ENCODE data around the gene HPS3.

HPS3 gene

GRCh38 chr3:149151843-149152242, 22.4 kb downstream of the HPS3 start:
- Histone ChIP-seq H3K27me3 (no peaks in the 10 kb centered on the region), H3K4me3 (ENCODE audit: low read depth, low read length) (no peak overlapping the region), H3K9me3 (no peaks in the 10 kb centered on the region), H3K4me1 (peaks cover 22% of the 10 kb centered on the region), H3K36me3 (peaks cover 5% of the 10 kb centered on the region; the same call in 1 of the 2 replicates)
- DNase-seq, result peak; percentile 30
- TF ChIP-seq, protein P1, sequence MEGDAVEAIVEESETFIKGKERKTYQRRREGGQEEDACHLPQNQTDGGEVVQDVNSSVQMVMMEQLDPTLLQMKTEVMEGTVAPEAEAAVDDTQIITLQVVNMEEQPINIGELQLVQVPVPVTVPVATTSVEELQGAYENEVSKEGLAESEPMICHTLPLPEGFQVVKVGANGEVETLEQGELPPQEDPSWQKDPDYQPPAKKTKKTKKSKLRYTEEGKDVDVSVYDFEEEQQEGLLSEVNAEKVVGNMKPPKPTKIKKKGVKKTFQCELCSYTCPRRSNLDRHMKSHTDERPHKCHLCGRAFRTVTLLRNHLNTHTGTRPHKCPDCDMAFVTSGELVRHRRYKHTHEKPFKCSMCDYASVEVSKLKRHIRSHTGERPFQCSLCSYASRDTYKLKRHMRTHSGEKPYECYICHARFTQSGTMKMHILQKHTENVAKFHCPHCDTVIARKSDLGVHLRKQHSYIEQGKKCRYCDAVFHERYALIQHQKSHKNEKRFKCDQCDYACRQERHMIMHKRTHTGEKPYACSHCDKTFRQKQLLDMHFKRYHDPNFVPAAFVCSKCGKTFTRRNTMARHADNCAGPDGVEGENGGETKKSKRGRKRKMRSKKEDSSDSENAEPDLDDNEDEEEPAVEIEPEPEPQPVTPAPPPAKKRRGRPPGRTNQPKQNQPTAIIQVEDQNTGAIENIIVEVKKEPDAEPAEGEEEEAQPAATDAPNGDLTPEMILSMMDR (IDR thresholded peaks at IDR 0.05; ENCODE audit: low read depth, low read length), result no peak

GRCh38 chr3:149152420-149152819, 23.0 kb downstream of the HPS3 start:
- TF ChIP-seq, protein P1 (IDR thresholded peaks at IDR 0.05; ENCODE audit: low read depth, low read length), result no peak
- DNase-seq, result no peak
- H3K36me3 ChIP-seq, result peaks cover 5% of the 10 kb centered on the region; the same call in 1 of the 2 replicates

GRCh38 chr3:149153402-149153801, 24.0 kb downstream of the HPS3 start:
- H3K4me1 ChIP-seq, result peaks cover 22% of the 10 kb centered on the region
- no peaks in the 10 kb centered on the region for H3K27me3 ChIP-seq
- TF ChIP-seq, protein P1 (IDR thresholded peaks at IDR 0.05; ENCODE audit: low read depth, low read length), result no peak
- DNase-seq, result peak; percentile 31
- peaks cover 5% of the 10 kb centered on the region; the same call in 1 of the 2 replicates for H3K36me3 ChIP-seq
- no peaks in the 10 kb centered on the region for H3K9me3 ChIP-seq
- no peak overlapping the region for H3K4me3 ChIP-seq (ENCODE audit: low read depth, low read length)

More at GRCh38 chr3:149152420-149152819, 23.0 kb downstream of the HPS3 start:
- no peaks in the 10 kb centered on the region for H3K9me3 ChIP-seq
- peaks cover 22% of the 10 kb centered on the region for H3K4me1 ChIP-seq
- H3K27me3 ChIP-seq, result no peaks in the 10 kb centered on the region
- no peak overlapping the region for H3K4me3 ChIP-seq (ENCODE audit: low read depth, low read length)

DNA sequence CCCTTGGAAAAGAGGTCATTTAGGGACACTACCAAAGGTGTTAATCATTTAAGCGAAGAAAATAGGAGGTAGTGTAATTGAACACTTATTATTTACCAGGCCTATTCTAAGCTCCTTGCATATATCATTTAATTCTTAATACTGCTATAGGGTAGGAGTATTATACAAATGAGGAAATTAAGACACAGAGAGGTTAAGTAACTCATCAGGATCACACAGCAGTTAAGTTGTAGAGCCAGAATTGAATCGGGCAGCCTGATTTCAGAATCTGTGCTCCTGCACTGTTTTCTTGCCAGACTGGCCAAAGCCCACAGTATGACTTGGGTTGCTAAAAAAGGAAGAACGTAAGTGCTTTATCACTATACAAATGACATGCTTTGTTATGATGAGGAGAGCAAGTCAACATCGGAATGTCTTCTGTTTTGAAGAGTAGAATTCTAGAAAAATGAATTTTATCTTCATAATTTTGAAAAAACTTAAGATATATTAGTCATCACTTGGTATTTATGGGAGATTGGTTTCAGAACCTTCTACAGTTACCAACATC, 31.4 kb downstream of the HPS3 start:
- no peak overlapping the region for H3K4me3 ChIP-seq (ENCODE audit: low read depth, low read length)
- H3K36me3 ChIP-seq, result peaks cover 3% of the 10 kb centered on the region
- H3K4me1 ChIP-seq, result 0 out of 2 replicates have a peak, but pooled peaks cover 3% of the 10 kb centered on the region
- H3K27me3 ChIP-seq, result no peaks in the 10 kb centered on the region
- no peaks in the 10 kb centered on the region for H3K9me3 ChIP-seq
- TF ChIP-seq, protein P1 (IDR thresholded peaks at IDR 0.05; ENCODE audit: low read depth, low read length), result no peak
- no peak for DNase-seq

DNA sequence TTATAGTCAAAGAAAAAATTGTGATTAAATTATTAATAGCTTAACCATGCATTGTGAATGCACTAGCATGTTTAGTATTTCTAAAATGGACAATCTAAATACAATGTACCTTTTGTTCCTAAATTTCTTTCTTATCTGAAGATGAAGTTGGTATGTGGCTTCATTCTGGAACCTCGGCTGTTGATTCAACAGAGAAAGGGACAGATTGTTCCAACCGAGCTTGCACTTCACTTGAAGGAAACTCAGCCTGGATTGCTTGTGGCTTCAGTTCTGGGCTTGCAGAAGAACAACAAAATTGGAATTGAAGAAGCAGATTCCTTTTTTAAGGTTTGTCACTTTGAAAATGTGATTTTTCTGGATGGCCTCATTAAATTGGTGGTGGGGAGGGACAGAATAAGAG, 32.6 kb downstream of the HPS3 start:
- Histone ChIP-seq H3K9me3 (no peaks in the 10 kb centered on the region), H3K36me3 (peaks cover 3% of the 10 kb centered on the region), H3K27me3 (no peaks in the 10 kb centered on the region), H3K4me1 (0 out of 2 replicates have a peak, but pooled peaks cover 3% of the 10 kb centered on the region), H3K4me3 (ENCODE audit: low read depth, low read length) (no peak overlapping the region)
- TF ChIP-seq, protein P1 (IDR thresholded peaks at IDR 0.05; ENCODE audit: low read depth, low read length), result no peak
- DNase-seq, result no peak

DNA sequence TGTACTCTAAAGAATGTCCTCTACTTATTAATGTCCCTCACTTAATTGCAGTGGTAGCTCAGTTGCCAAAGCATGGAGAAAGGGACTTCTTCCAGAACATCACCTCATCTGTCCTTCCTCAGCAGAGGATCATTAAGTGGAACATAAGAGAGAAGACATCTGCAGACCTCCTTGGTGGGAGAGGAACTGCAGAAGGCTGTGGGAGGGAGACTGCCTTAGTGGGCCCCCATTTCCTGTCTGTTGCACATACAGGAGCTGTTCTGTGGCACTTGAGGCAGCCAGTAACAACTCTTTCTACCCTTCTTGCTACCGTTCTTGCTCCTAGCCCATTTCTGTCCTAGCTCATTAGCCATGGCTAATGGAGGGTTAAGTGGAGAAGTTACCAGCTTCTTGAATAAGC, 33.6 kb downstream of the HPS3 start:
- H3K36me3 ChIP-seq, result peaks cover 4% of the 10 kb centered on the region
- H3K4me3 ChIP-seq (ENCODE audit: low read depth, low read length), result no peak overlapping the region
- H3K27me3 ChIP-seq, result no peaks in the 10 kb centered on the region
- no peaks in the 10 kb centered on the region for H3K9me3 ChIP-seq
- H3K4me1 ChIP-seq, result 0 out of 2 replicates have a peak, but pooled peaks cover 3% of the 10 kb centered on the region
- DNase-seq, result no peak
- TF ChIP-seq, protein P1 (IDR thresholded peaks at IDR 0.05; ENCODE audit: low read depth, low read length), result no peak

Data from BE2C (cell line).